Endothelial cell (in vitro differentiated cells): Measurements from ENCODE around the gene ATP5PF. TPM values are rescaled to one million over a fixed set of nuclear protein-coding genes. Genes with fewer than 3 reads are reported as not detected.

Source experiments
- DNase-seq: peaks from one replicate; pipeline ENCODE4 v3.0.0; 2021; ENCODE audit warnings: low spot score
- H3K27ac Mint-ChIP-seq: one replicate; pipeline ENCODE4 v1.8.0; 2021; ENCODE audit warnings: mixed read lengths, inconsistent platforms; ENCODE audit not compliant: unreplicated experiment
- H3K27me3 Mint-ChIP-seq: one replicate; pipeline ENCODE4 v1.8.0; 2021; ENCODE audit warnings: mild to moderate bottlenecking, moderate library complexity, mixed read lengths, inconsistent platforms; ENCODE audit not compliant: unreplicated experiment
- H3K36me3 Mint-ChIP-seq: one replicate; pipeline ENCODE4 v1.8.0; 2021; ENCODE audit warnings: mild to moderate bottlenecking, low read depth, mixed read lengths, inconsistent platforms; ENCODE audit not compliant: unreplicated experiment
- H3K4me1 Mint-ChIP-seq: one replicate; pipeline ENCODE4 v1.8.0; 2021; ENCODE audit warnings: mild to moderate bottlenecking, mixed read lengths, inconsistent platforms; ENCODE audit not compliant: unreplicated experiment
- H3K4me3 Mint-ChIP-seq: one replicate; pipeline ENCODE4 v1.8.0; 2021; ENCODE audit warnings: mild to moderate bottlenecking, mixed read lengths, inconsistent platforms; ENCODE audit not compliant: unreplicated experiment
- H3K9me3 Mint-ChIP-seq: one replicate; pipeline ENCODE4 v1.8.0; 2021; ENCODE audit warnings: mixed read lengths, inconsistent platforms; ENCODE audit not compliant: unreplicated experiment
- CTCF ChIP-seq: fragments of 200-600 bp; sonication (generic); IDR thresholded peaks from one replicate; pipeline ENCODE4 v1.5.0; 2021; ENCODE audit warnings: antibody characterized with exemption; ENCODE audit not compliant: unreplicated experiment
- total RNA-seq: library from RNA; stranded (reverse); fragmentation: NEBNext Ultra II Directional; extraction: Animal tissue kit (Norgen Biotek cat#: 25700); gene quantifications from one replicate; pipeline ENCODE4 v1.2.1, GENCODE V29; 2021; ENCODE audit not compliant: unreplicated experiment

ATP5PF gene
- total RNA-seq, 1 donor from 2014 or later: 119 TPM

GRCh38 chr21:25691976-25692375 is 42.7 kb downstream of the ATP5PF start:
- H3K27ac Mint-ChIP-seq: no peak overlapping the region
- no peak for DNase-seq
- H3K4me1 Mint-ChIP-seq: no peaks in the 10 kb centered on the region
- no peaks in the 10 kb centered on the region for H3K9me3 Mint-ChIP-seq
- no peak for TF ChIP-seq CTCF
- H3K27me3 Mint-ChIP-seq: no peaks in the 10 kb centered on the region
- no peak overlapping the region for H3K4me3 Mint-ChIP-seq
- no peaks in the 10 kb centered on the region for H3K36me3 Mint-ChIP-seq

- no peaks in the 10 kb centered on the region for H3K27me3 Mint-ChIP-seq
- no peak overlapping the region for H3K4me3 Mint-ChIP-seq
- DNase-seq: no peak
- no peaks in the 10 kb centered on the region for H3K4me1 Mint-ChIP-seq
- no peaks in the 10 kb centered on the region for H3K9me3 Mint-ChIP-seq
- no peak overlapping the region for H3K27ac Mint-ChIP-seq
- TF ChIP-seq CTCF: no peak
- H3K36me3 Mint-ChIP-seq: no peaks in the 10 kb centered on the region
These were observed 45.5 kb downstream of the ATP5PF start for GRCh38 chr21:25689226-25689625.

GRCh38 chr21:25688275-25689155 is 46.2 kb downstream of the ATP5PF start:
- Mint-ChIP-seq H3K27ac (no peak overlapping the region), H3K4me3 (no peak overlapping the region), H3K9me3 (no peaks in the 10 kb centered on the region), H3K4me1 (no peaks in the 10 kb centered on the region), H3K36me3 (no peaks in the 10 kb centered on the region), H3K27me3 (no peaks in the 10 kb centered on the region)
- DNase-seq: no peak
- no peak for TF ChIP-seq CTCF

GRCh38 chr21:25687787-25688186 is 46.9 kb downstream of the ATP5PF start:
- no peaks in the 10 kb centered on the region for H3K9me3 Mint-ChIP-seq
- H3K4me3 Mint-ChIP-seq: no peak overlapping the region
- no peak for DNase-seq
- H3K27me3 Mint-ChIP-seq: no peaks in the 10 kb centered on the region
- no peaks in the 10 kb centered on the region for H3K4me1 Mint-ChIP-seq
- no peak overlapping the region for H3K27ac Mint-ChIP-seq
- TF ChIP-seq CTCF: no peak
- no peaks in the 10 kb centered on the region for H3K36me3 Mint-ChIP-seq

- H3K36me3 Mint-ChIP-seq: no peaks in the 10 kb centered on the region
- no peaks in the 10 kb centered on the region for H3K27me3 Mint-ChIP-seq
- no peak for DNase-seq
- no peak overlapping the region for H3K4me3 Mint-ChIP-seq
- H3K27ac Mint-ChIP-seq: no peak overlapping the region
- TF ChIP-seq CTCF: no peak
- no peaks in the 10 kb centered on the region for H3K9me3 Mint-ChIP-seq
- no peaks in the 10 kb centered on the region for H3K4me1 Mint-ChIP-seq
These were observed 52.3 kb downstream of the ATP5PF start for GRCh38 chr21:25682382-25682781.
